ENCODE data around the gene C2orf78.
A peak's percentile ranks its signal among the peaks of the same experiment; 100 is the strongest.
"Not testable (repeated sequence)": the region's sequence is repeated elsewhere in the genome, so short reads cannot be mapped to it uniquely, and the experiment has no call there.

C2orf78 gene

DNA sequence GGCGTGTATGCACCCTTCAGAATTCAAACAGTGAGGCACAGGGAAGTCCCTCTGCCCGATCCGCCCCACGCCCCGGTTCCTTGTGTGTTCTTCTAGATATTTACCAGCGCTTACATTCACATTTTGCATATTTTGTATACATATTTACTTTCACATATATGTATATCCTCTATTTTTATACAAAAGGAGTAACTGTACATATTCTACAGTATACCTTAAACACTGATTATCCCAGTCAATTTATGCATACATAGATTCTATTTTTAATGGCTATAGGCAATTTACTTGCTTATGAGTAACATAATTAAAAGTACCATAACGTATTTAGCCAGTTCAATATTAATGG, 3.8 kb upstream of the C2orf78 start:
- no peak for TF ChIP-seq CTCF (IDR thresholded peaks at IDR 0.05; ENCODE audit: extremely low read depth, missing control alignments)
- no peak for DNase-seq (ENCODE audit: low spot score)

GRCh38 chr2:73783402-73783801, 581 bp upstream of the C2orf78 start:
- DNase-seq (ENCODE audit: low spot score), result not testable (repeated sequence)

GRCh38 chr2:73811878-73812277, 27.9 kb downstream of the C2orf78 start:
- DNase-seq (ENCODE audit: low spot score), result no peak
- no peak for TF ChIP-seq CTCF (IDR thresholded peaks at IDR 0.05; ENCODE audit: extremely low read depth, missing control alignments)

DNA sequence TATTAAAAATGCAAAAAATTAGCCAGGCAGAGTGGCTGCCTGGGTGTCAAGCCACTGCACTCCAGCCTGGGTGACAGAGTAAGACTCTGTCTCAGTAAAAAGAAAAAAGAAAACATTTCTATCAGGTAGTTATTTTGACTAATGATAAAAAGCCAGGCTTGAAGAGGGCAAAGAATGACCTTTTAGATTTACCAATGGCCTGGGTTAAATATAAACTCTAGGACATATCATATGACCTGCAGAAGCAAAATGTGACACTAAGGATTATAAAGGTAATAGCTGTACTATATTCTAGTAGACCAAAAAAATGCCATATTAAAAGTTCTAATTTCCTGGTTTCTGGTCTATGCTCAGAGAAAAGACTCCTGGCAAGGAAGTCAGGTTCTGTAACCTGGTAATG, 28.7 kb downstream of the C2orf78 start:
- DNase-seq (ENCODE audit: low spot score), result no peak
- no peak for TF ChIP-seq CTCF (IDR thresholded peaks at IDR 0.05; ENCODE audit: extremely low read depth, missing control alignments)

DNA sequence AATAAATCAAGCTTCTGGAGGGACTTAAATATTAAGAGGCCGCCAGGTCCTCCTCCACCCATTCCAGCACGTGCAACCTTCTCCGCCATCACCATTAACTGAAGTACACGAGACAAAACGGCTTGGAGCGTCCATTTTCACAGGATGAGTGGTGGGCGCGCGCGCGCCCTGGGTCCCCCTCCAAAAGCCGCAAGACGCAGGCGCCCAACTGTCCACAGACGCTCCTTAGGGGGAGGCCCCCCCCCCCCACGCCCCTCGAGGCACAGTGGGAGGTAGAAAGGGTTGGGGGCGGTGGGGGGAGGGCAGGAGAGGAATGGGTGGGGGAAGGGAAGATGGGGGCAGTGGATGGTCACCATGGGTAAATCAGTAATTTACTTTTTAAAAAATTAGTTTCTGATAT, 34.3 kb downstream of the C2orf78 start:
- DNase-seq (ENCODE audit: low spot score), result no peak
- no peak for TF ChIP-seq CTCF (IDR thresholded peaks at IDR 0.05; ENCODE audit: extremely low read depth, missing control alignments)

DNA sequence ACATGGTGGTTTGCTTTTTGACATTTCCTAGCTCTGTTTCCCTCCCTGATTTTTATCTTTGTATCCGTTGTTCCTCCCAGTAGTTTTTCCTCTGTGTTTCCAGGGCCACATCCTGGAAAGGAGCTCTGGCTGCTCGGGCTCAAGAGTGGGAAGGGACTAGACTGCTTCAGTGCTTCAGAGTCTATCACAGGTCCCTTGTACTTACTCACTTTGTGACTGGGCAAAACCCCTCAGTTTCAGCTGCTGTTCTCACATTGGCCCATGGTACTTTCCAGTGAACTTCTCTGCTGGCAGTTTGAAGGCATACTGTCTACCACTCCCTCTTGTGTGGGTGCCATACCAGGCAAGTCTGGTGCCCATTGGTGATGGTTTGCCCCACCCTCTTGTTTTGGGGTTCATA, 37.2 kb downstream of the C2orf78 start:
- TF ChIP-seq CTCF (IDR thresholded peaks at IDR 0.05; ENCODE audit: extremely low read depth, missing control alignments), result no peak
- DNase-seq (ENCODE audit: low spot score), result peak; percentile 68

- DNase-seq (ENCODE audit: low spot score), result no peak
- TF ChIP-seq CTCF (IDR thresholded peaks at IDR 0.05; ENCODE audit: extremely low read depth, missing control alignments), result no peak
These were observed 37.7 kb downstream of the C2orf78 start for GRCh38 chr2:73821669-73822068.

- no peak for TF ChIP-seq CTCF (IDR thresholded peaks at IDR 0.05; ENCODE audit: extremely low read depth, missing control alignments)
- no peak for DNase-seq (ENCODE audit: low spot score)
These were observed 38.3 kb downstream of the C2orf78 start for GRCh38 chr2:73822276-73822675.

Data from GM20000 (cell line).